ENCODE results near the gene SLC35E1. TPM values are rescaled to one million over a fixed set of nuclear protein-coding genes. Genes with fewer than 3 reads are reported as not detected.

The SLC35E1 gene
- total RNA-seq, 1 experiment from 2014 or later, result 36.3 TPM

GRCh38 chr19:16594681-16595091, 22.5 kb upstream of the SLC35E1 start:
- POLR2A ChIA-PET (ENCODE audit: low non-redundant PET), result no interaction called here
- intact Hi-C loops (cut with micrococcal nuclease; ENCODE audit: unreplicated experiment), result no loop called here
- no peaks in the 10 kb centered on the region for H3K27me3 ChIP-seq (replicated peaks; ENCODE audit: insufficient read depth, low read depth, low read length, poor library complexity)
- H3K4me1 ChIP-seq (ENCODE audit: insufficient read depth, low read length, poor library complexity, severe bottlenecking), result peaks cover 8% of the 10 kb centered on the region
- TF ChIP-seq EZH2 (IDR thresholded peaks at IDR 0.05; ENCODE audit: borderline replicate concordance, low read depth, low read length, poor library complexity, severe bottlenecking) (no peak), CTCF (conservative IDR thresholded peaks at IDR 0.05; ENCODE audit: low read depth, low read length) (no peak)
- no peak for DNase-seq (ENCODE audit: low spot score)
- CTCF ChIA-PET, result no interaction called here
- H3K36me3 ChIP-seq (ENCODE audit: insufficient read depth, low read length, poor library complexity, severe bottlenecking), result no peaks in the 10 kb centered on the region
- peak overlapping the region; percentile 38 for H3K27ac ChIP-seq (ENCODE audit: low read depth, low read length, poor library complexity, severe bottlenecking)
- H3K9me3 ChIP-seq (ENCODE audit: low read depth, low read length, poor library complexity, severe bottlenecking), result no peaks in the 10 kb centered on the region
- no TSS peak for BruUV-seq (replicated peaks)
- H3K4me3 ChIP-seq (ENCODE audit: low read depth, low read length, poor library complexity, severe bottlenecking), result no peak overlapping the region

- no peak for DNase-seq (ENCODE audit: low spot score)
- Histone ChIP-seq H3K27me3 (replicated peaks; ENCODE audit: insufficient read depth, low read depth, low read length, poor library complexity) (no peaks in the 10 kb centered on the region), H3K36me3 (ENCODE audit: insufficient read depth, low read length, poor library complexity, severe bottlenecking) (no peaks in the 10 kb centered on the region), H3K9me3 (ENCODE audit: low read depth, low read length, poor library complexity, severe bottlenecking) (no peaks in the 10 kb centered on the region), H3K4me1 (ENCODE audit: insufficient read depth, low read length, poor library complexity, severe bottlenecking) (peaks cover 14% of the 10 kb centered on the region), H3K4me3 (ENCODE audit: low read depth, low read length, poor library complexity, severe bottlenecking) (no peak overlapping the region), H3K27ac (ENCODE audit: low read depth, low read length, poor library complexity, severe bottlenecking) (peak overlapping the region; percentile 38)
- BruUV-seq (replicated peaks), result no TSS peak
- TF ChIP-seq EZH2 (IDR thresholded peaks at IDR 0.05; ENCODE audit: borderline replicate concordance, low read depth, low read length, poor library complexity, severe bottlenecking), result no peak
- no peak for TF ChIP-seq CTCF (conservative IDR thresholded peaks at IDR 0.05; ENCODE audit: low read depth, low read length)
- intact Hi-C loops (cut with micrococcal nuclease; ENCODE audit: unreplicated experiment), result no loop called here
- ChIA-PET POLR2A (ENCODE audit: low non-redundant PET) (no interaction called here), CTCF (no interaction called here)
These were observed 21.9 kb upstream of the SLC35E1 start for GRCh38 chr19:16594131-16594586.

GRCh38 chr19:16593181-16593580, 21.0 kb upstream of the SLC35E1 start:
- Histone ChIP-seq H3K9me3 (ENCODE audit: low read depth, low read length, poor library complexity, severe bottlenecking) (no peaks in the 10 kb centered on the region), H3K27me3 (replicated peaks; ENCODE audit: insufficient read depth, low read depth, low read length, poor library complexity) (no peaks in the 10 kb centered on the region), H3K4me3 (ENCODE audit: low read depth, low read length, poor library complexity, severe bottlenecking) (no peak overlapping the region), H3K4me1 (ENCODE audit: insufficient read depth, low read length, poor library complexity, severe bottlenecking) (peaks cover 24% of the 10 kb centered on the region), H3K36me3 (ENCODE audit: insufficient read depth, low read length, poor library complexity, severe bottlenecking) (no peaks in the 10 kb centered on the region), H3K27ac (ENCODE audit: low read depth, low read length, poor library complexity, severe bottlenecking) (no peak overlapping the region)
- no peak for TF ChIP-seq CTCF (conservative IDR thresholded peaks at IDR 0.05; ENCODE audit: low read depth, low read length)
- no peak for TF ChIP-seq EZH2 (IDR thresholded peaks at IDR 0.05; ENCODE audit: borderline replicate concordance, low read depth, low read length, poor library complexity, severe bottlenecking)
- POLR2A ChIA-PET (ENCODE audit: low non-redundant PET), result no interaction called here
- intact Hi-C loops (cut with micrococcal nuclease; ENCODE audit: unreplicated experiment), result no loop called here
- no peak for DNase-seq (ENCODE audit: low spot score)
- no TSS peak for BruUV-seq (replicated peaks)
- CTCF ChIA-PET, result no interaction called here
